GM18870 (cell line): ENCODE data around the gene GTF2H2C.
"Not testable (repeated sequence)": the region's sequence is repeated elsewhere in the genome, so short reads cannot be mapped to it uniquely, and the experiment has no call there.

Source experiments
- ATAC-seq: cut with Tn5 transposase; IDR thresholded peaks from one replicate; pipeline ENCODE4 v1.9.1; 2021; ENCODE audit warnings: moderate library complexity; ENCODE audit not compliant: unreplicated experiment

Gene GTF2H2C

DNA sequence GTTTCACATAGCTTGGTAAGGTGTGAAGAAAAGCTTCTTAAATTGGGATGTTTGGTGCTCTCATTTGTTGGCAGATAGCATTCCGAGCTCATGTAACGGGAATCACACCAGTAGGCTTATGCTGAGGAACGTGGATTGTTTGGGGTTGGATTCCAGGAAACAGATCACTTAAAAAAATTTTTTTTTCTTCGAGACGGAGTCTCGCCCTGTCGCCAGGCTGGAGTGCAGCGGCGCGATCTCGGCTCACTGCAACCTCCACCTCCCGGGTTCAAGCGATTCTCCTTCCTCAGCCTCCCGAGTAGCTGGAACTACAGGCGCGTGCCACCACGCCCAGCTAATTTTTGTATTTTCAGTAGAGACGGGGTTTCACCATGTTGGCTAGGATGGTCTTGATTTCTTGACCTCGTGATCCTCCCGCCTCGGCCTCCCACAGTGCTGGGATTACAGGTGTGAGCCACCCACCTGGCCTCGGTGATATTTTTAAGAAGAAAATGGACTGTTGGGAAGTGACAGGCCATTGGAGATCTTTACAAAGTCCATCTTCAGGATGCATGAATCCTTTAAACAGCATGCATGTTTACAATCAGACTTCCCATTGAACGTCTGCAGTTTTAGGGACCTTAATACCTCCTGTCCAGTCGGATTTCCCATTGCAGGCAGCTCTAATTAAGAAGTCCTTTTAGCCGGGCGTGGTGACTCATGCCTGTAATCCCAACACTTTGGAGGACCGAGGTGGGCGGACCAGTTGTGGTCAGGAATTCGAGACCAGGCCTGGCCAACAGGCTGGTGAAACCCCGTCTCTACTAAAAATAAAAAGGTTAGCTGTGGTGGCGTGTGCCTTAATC is 818 bp downstream of the GTF2H2C start:
- not testable (repeated sequence) for ATAC-seq

DNA sequence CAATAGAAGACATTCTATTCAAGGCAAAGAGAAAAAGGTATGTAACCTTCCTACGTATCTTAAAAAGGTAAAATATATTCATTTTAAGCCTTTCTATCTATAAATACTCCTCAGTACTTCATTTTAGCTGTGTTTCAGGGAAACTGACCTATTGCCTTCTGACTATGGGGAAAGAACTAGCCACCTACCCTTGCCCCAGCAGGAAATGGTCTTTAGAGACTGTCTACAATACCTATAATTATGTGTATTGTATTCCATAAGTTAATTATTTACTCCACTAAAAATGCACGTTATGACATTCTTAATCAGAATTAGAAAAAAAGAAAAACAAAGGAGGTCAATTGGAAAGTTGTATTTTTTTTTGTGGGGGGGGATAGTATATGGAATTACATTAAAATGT is 6.2 kb downstream of the GTF2H2C start:
- ATAC-seq = not testable (repeated sequence)

DNA sequence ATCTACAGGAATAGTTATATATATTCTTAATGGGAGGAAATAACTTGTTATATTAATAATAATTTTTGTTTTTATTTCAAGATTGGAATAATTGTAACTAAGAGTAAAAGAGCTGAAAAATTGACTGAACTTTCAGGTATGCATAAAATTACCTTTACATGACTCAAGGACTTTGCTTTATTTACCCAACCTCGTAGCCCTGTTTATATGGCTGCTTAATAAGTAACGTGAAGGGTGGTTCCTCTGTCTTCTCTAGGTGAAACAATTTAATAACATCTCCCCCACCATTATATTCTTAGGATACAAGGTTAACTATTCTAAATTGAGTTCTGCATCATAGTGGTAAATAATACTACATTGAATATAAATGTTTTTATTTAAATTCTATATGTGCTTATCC is 8.1 kb downstream of the GTF2H2C start:
- not testable (repeated sequence) for ATAC-seq

DNA sequence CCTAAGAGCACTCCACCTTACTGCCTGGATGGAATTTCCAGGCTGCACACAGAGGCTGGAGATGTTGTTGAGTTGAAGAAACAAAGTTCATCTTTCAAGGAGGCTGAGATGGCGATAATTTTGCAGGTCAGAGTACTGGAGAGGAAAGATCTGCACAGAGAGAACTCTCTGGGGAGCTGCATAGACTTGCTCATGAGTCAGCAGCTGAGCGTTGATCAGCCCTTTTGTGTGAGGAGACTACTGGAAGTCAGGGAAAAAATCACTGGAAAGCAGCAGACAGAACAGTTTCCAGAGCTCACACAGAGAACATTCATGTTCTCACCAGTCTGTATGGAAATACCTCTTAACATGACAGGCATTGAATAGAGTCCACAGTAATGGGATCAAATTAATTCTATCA is 23.4 kb downstream of the GTF2H2C start:
- ATAC-seq = not testable (repeated sequence)

DNA sequence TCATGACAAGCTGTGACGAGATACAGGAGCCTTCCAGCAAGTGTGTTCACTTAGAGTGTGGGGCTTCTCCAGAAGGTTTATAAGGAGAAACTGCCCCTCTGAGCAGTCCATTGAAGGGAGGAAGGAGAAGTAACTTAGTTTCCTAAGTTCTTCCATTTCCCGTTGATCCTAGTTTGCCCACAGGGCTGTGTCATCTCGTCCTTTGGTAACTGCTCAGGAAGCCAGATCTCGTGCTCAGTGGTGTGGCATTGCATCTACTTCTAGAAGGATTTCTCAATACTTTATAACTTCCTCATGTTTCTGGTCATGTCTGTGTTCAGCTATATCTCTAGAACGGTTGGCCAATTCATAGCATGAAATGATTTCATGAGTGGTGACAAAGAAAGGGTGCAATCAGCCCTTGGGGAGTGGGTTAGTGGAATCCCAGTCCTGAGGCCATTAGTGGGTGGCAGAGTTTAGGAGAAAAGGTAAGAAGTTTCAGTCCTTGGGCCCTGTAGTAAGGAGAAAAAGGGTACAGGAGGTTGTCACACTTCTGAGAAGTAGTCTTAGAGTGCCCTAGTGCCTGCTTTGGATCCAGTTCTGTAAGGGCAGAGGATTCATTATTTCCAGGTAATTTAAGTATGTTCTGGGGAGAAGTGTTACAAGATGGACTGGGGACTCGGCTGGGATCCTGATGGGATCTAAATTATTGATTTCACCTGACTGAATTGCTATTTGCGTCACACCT is 36.3 kb downstream of the GTF2H2C start:
- not testable (repeated sequence) for ATAC-seq

DNA sequence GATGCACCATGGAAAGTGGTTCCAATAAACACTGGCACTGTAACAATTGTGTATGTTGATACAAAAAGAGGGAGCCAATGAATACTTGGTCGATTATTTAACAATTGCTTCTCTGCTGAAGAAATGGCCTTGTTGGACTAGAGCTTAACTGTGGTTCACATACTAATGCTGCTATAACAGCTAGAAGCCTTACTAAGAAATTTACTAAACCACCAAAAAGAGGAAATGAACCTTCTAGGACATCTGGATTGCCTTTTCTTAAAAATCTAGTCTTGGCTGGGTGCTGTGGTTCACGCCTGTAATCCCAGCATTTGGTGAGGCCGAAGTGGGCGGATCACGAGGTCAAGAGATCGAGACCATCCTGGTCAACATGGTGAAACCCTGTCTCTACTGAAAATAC is 42.0 kb downstream of the GTF2H2C start:
- peak; percentile 52 for ATAC-seq

DNA sequence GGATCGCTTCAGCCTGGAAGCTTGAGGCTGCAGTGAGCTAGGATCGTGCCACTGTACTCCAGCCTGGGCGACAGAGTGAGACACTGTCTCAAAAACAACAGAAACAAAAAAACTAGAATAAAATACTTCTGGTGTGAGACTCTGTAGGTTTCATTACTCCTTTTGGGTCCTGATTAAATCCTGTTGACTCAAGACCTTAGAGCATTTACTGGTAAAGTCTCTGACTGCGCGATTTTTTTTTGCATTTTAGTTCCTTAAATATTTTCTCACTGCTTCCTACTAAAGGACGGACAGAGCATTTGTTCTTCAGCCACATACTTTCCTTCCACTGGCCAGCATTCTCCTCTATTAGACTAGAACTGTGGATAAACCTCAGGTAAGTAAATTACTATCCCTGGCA is 46.8 kb downstream of the GTF2H2C start:
- not testable (repeated sequence) for ATAC-seq

DNA sequence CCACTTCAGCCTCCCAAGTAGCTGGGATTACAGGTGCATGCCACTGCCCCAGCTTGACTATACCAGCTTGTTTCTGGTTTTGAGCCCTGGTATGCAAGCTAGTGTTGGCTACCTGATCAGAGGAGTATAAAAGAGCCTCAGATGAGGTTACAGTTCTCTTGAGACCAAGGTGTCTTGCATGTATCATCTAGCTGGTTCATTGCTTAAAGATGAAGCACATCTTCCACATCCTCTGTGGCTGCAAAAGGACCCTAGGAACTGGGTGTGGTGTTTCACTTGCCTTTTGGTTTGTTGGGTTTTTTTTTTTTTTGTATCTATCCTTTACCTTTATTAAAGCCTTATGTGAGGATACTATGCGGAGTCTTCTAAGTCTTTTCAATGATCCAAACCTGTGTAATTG is 47.8 kb downstream of the GTF2H2C start:
- ATAC-seq = not testable (repeated sequence)

DNA sequence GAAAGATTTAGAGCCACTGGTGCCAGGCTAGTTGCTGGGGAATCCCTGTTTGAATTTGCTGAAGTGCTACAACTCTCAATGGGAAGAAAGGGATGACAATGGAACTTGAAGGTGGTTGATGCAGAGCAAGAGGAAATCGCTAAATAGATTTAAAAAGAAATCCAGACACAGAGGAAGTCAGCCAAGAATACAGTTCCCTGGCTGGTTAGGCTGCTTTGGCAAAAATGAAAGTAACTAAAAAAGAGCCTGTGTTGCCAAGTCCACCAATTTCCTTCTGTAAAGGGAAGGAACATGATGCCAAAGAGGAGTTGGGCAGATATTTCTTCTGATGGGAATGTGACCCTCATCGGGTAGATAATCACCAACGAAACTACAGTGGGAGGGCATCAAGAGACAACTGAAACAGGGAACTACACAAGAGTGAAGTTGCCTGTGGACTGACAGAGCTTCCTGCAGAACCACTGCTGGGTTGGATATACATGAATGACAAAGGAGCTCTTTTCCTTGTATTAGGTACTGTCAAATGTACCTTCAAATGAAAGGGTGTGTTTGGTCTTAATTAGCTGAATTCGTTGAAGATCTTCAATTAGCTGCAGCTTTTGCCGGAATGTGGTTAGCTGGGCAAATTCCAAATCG is 49.0 kb downstream of the GTF2H2C start:
- not testable (repeated sequence) for ATAC-seq

DNA sequence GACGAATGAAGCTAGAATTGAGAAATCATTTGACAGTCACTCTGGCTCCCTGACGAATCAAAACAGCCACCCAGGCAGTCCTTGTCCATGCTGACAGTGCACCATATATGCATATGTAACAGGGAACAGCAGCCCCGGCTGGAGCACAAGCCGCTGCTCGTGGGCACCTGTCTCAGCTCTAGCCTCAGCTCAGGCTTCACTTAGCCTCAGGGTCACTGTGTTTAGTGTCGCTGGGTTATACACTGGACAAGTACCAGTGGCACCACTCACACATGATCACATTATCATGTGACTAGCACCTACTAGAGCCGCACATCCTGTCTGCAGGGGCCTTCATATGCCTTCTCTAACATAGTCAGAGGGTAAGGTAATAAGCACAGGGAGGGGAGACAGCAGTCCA is 54.9 kb downstream of the GTF2H2C start:
- not testable (repeated sequence) for ATAC-seq

DNA sequence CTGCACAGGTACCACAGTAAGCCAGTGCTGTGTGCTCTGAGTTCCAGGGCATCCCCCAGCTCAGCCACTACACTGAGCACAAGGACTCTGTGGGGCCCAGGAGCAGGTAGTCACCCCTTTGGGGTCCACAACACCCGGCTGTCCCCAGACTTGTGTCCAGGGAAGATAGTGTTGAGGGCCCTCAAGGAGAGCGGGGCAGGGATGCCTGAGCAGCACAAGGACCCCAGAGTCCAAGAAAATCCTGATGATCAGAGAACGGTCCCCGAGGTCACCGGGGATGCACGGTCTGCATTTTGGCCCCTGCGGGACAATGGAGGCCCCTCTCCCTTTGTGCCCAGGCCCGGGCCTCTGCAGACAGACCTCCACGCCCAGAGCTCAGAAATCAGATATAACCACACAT is 71.9 kb downstream of the GTF2H2C start:
- not testable (repeated sequence) for ATAC-seq
